ENCODE results near the gene PURA. TPM values are rescaled to one million over a fixed set of nuclear protein-coding genes. Genes with fewer than 3 reads are reported as not detected.

PURA gene
- total RNA-seq, 1 experiment from 2014 or later = 3.6 TPM

DNA sequence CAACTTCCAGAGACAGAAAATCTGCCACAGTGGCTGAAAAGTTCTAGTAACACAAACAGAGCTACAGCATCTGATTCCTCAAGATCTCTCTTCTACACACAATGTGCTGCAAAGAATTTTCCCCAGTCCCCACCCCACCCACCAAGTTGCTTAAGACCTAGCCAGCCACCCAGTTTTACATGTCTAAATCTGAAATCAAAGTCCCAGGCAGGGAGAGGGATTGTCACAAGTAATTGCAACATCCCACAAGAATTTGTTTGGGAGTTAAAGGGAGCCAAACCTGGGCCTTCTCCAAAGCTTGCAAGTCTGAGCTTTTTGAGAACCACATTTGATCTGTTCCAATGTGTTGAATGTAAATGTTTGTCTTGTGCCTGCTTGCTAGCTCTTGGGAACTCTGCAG is 27.3 kb downstream of the PURA start:
- H3K27me3 Mint-ChIP-seq (ENCODE audit: low read depth) = peaks cover 37% of the 10 kb centered on the region
- Histone ChIP-seq H4K91ac (ENCODE audit: insufficient read length, low read depth, low read length) (no peak overlapping the region), H3K27me3 (ENCODE audit: insufficient read depth, low read length) (peaks cover 12% of the 10 kb centered on the region; the same call in 1 of the 2 replicates), H3K23me2 (ENCODE audit: insufficient read length, low read depth, low read length, poor library complexity, severe bottlenecking) (peaks cover 4% of the 10 kb centered on the region), H3T11ph (ENCODE audit: low read length) (no peak overlapping the region), H3K14ac (ENCODE audit: insufficient read depth, low read length) (no peak overlapping the region), H3K9ac (ENCODE audit: extremely low read depth, insufficient read length, low read length) (no peak overlapping the region), H3K4me1 (ENCODE audit: insufficient read depth, low read length) (no peaks in the 10 kb centered on the region), H3K18ac (ENCODE audit: insufficient read length, low read depth, low read length) (no peak overlapping the region), H3K4ac (ENCODE audit: low read depth, low read length) (no peak overlapping the region), H2BK20ac (ENCODE audit: low read depth, low read length, poor library complexity, severe bottlenecking) (no peak overlapping the region), H2BK5ac (ENCODE audit: insufficient read length, low read length) (no peak overlapping the region), H2AK5ac (ENCODE audit: insufficient read length, low read length) (no peak overlapping the region), H3K23ac (ENCODE audit: insufficient read length, low read depth, low read length) (no peak overlapping the region), H4K20me1 (ENCODE audit: control insufficient read depth, insufficient read depth, insufficient read length) (no peaks in the 10 kb centered on the region), H2AFZ (ENCODE audit: low read length) (no peak overlapping the region), H4K8ac (replicated peaks; ENCODE audit: insufficient read length, low read depth, low read length) (no peak overlapping the region), H3K4me2 (ENCODE audit: insufficient read depth, insufficient read length, low read length) (no peak overlapping the region), H3K9me3 (ENCODE audit: control insufficient read depth, low read depth, low read length) (no peaks in the 10 kb centered on the region), H3K79me2 (ENCODE audit: insufficient read depth, low read length) (no peaks in the 10 kb centered on the region), H2BK120ac (ENCODE audit: low read depth, low read length, poor library complexity, severe bottlenecking) (no peak overlapping the region), H4K5ac (ENCODE audit: insufficient read length, low read depth, low read length) (no peak overlapping the region), H2BK12ac (ENCODE audit: insufficient read length, low read depth, low read length) (no peak overlapping the region), H3K27ac (ENCODE audit: insufficient read length, low read depth, low read length) (no peak overlapping the region), H3K56ac (ENCODE audit: insufficient read length, low read depth, low read length) (no peak overlapping the region), H2BK15ac (ENCODE audit: low read depth, low read length) (no peak overlapping the region), H3K79me1 (ENCODE audit: insufficient read depth, low read depth, low read length, poor library complexity, severe bottlenecking) (no peaks in the 10 kb centered on the region)
- TF ChIP-seq, protein P1, sequence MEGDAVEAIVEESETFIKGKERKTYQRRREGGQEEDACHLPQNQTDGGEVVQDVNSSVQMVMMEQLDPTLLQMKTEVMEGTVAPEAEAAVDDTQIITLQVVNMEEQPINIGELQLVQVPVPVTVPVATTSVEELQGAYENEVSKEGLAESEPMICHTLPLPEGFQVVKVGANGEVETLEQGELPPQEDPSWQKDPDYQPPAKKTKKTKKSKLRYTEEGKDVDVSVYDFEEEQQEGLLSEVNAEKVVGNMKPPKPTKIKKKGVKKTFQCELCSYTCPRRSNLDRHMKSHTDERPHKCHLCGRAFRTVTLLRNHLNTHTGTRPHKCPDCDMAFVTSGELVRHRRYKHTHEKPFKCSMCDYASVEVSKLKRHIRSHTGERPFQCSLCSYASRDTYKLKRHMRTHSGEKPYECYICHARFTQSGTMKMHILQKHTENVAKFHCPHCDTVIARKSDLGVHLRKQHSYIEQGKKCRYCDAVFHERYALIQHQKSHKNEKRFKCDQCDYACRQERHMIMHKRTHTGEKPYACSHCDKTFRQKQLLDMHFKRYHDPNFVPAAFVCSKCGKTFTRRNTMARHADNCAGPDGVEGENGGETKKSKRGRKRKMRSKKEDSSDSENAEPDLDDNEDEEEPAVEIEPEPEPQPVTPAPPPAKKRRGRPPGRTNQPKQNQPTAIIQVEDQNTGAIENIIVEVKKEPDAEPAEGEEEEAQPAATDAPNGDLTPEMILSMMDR (conservative IDR thresholded peaks at IDR 0.05) = no peak
- no peak overlapping the region for H3K4me3 Mint-ChIP-seq
- H3K36me3 Mint-ChIP-seq (ENCODE audit: insufficient read depth in 1 of 3, low read depth in 3 of 3) = no peaks in the 10 kb centered on the region
- no peak for DNase-seq
- no peaks in the 10 kb centered on the region for H3K9me3 Mint-ChIP-seq
- H3K27ac Mint-ChIP-seq = no peak overlapping the region
- peaks cover 6 to 9% of the 10 kb centered on the region in 2 experiments for H3K4me1 Mint-ChIP-seq
